ENCODE results near the gene SPSB1. TPM values are rescaled to one million over a fixed set of nuclear protein-coding genes. Genes with fewer than 3 reads are reported as not detected.

Gene SPSB1
- total RNA-seq (2022) (12.8 and 18.2 TPM in 2 replicates), Bru-seq, nascent RNA (percentile 61 among the genes with signal in this experiment), BruChase-seq, experiment 1, labeled RNA remaining after a 2-hour chase (percentile 65 among the genes with signal in this experiment), BruChase-seq, experiment 2, labeled RNA remaining after a 6-hour chase (percentile 67 among the genes with signal in this experiment)
- long read RNA-seq, transcript SPSB1-201 (3 exons, 3,120 nt), result major isoform, 7 of 19 reads
- long read RNA-seq, partial matches to known transcripts, result 0 of 19 reads
- long read RNA-seq, other reads (novel, unspliced or antisense), result 9 of 19 reads

DNA sequence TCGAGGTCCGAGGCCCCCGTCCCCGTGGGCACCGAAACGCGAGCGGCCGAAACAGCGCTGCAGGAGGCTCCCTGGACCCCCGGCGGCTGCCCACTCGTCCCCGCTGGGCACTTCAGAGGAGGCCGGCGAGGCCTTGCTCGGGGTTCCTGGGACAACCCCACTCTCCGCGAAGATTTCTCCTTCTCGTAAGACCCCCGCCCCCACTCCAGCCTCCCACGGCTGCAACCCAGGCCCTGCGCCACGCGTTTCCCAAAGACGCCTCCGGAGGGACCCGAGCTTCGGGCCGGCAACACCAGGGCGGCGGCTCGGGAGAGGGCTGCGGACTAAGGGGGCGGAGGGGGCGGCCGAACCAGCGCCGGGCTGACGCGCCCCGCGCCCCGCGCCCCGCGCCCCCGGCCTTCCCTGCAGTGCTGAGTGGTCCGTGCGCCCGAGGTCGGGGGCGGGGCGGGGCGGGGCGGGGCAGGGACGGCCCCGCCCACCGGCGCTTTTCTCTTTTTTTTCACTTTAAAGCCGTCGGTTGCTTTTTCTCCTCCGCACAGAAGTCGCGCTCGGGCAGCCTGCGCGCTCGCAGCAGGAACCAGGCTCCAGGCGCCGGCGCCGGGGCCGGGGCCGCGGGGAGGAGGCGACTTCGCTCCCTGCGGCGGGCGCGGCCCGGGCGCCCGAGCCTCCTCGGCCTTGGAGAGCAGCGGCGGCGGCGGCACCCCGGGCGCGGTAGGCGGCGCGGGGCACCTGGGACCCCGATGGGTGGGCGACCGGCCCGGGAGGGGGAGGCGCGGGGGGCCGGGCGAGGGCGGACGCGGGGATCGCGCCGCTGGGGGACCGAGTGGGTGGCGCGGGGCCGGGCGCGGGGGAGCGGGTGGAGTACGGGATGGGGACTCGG lies at the start of gene SPSB1:
TSS of gene SPSB1 (plus strand) at position 534 of the 880 bp plus-strand sequence. CDS start 62,998 bp downstream, outside the sequence.
- H3K9me3 ChIP-seq, result peaks cover 10% of the 10 kb centered on the region
- H3K4me3 ChIP-seq (ENCODE audit: low read depth, low read length), result peak within 1 kb of the TSS; percentile 63
- no peaks in the 10 kb centered on the region; the same call in 1 of the 2 replicates for H3K36me3 ChIP-seq (ENCODE audit: control insufficient read depth, insufficient read depth, low read length)
- TF ChIP-seq, protein P1, sequence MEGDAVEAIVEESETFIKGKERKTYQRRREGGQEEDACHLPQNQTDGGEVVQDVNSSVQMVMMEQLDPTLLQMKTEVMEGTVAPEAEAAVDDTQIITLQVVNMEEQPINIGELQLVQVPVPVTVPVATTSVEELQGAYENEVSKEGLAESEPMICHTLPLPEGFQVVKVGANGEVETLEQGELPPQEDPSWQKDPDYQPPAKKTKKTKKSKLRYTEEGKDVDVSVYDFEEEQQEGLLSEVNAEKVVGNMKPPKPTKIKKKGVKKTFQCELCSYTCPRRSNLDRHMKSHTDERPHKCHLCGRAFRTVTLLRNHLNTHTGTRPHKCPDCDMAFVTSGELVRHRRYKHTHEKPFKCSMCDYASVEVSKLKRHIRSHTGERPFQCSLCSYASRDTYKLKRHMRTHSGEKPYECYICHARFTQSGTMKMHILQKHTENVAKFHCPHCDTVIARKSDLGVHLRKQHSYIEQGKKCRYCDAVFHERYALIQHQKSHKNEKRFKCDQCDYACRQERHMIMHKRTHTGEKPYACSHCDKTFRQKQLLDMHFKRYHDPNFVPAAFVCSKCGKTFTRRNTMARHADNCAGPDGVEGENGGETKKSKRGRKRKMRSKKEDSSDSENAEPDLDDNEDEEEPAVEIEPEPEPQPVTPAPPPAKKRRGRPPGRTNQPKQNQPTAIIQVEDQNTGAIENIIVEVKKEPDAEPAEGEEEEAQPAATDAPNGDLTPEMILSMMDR (IDR thresholded peaks at IDR 0.05; ENCODE audit: insufficient read depth in 1 of 2, low read depth in 1 of 2, low read length in 1 of 2, severe bottlenecking in 1 of 2, unreplicated experiment in 1 of 2), result no peak
- H3K27me3 ChIP-seq (replicated peaks; ENCODE audit: control insufficient read depth, insufficient read depth, low read length), result no peaks in the 10 kb centered on the region
- Mint-ChIP-seq H3K27ac (ENCODE audit: unreplicated experiment) (no peak within 1 kb of the TSS), H3K36me3 (ENCODE audit: insufficient read depth, unreplicated experiment) (peaks cover 5% of the 10 kb centered on the region), H3K4me1 (ENCODE audit: low read depth, unreplicated experiment) (peaks cover 6% of the 10 kb centered on the region), H3K9me3 (ENCODE audit: unreplicated experiment) (peaks cover 9% of the 10 kb centered on the region), H3K27me3 (ENCODE audit: insufficient read depth, unreplicated experiment) (no peaks in the 10 kb centered on the region), H3K4me3 (ENCODE audit: unreplicated experiment) (peak within 1 kb of the TSS; percentile 63)
- intact Hi-C loops (cut with micrococcal nuclease; ENCODE audit: unreplicated experiment), result loop anchor here (5.0 kb wide), 1 partner anchor 145 kb away; no protein-coding TSS in a partner anchor
- DNase-seq, result peak; percentile 64 to 67
- H3K4me1 ChIP-seq, result peaks cover 36% of the 10 kb centered on the region
- ChIA-PET POLR2A (interaction anchor here (0.6 kb wide), 1 partner anchor 187 kb away, joined by 3 read pairs; no protein-coding TSS in a partner anchor), CTCF (interaction anchor here (1.0 to 1.3 kb wide), 2 partner anchors 26 to 43 kb away, joined by 3 read pairs; no protein-coding TSS in a partner anchor)
- no TSS peak for BruUV-seq (replicated peaks)

DNA sequence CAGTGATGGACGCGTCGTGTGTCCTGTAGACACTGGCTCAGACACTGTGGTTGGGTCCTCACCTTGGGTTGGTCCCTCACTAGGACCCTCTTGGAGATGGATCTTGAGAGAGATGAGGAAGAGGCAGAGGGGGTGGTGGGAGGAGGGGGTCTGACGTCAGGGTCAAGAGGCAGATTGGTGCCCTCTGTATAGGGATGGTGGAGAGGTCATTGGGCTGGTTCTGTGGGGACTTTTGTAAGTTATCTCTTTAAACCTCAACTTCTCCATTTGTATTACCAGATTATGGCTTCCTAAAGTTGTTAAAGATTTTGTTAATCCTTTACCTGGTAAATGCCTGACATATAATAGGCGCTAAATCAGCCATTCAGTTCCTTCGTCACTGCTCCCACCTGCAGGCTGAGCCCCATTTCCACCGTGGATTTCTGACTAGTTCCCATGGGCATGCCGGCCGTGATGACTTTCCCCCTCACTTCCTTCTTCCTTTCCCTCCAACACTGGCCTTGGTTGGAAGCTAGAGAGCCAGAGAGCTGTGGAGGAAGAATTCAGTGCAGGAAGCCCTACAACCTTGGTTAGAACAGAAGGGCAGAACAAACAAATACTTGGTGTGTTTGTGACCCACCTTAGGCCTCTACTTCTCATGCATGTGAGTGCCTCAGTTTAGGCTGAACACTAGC lies 49.5 kb upstream of the SPSB1 start:
- no TSS peak for BruUV-seq (replicated peaks)
- ChIA-PET CTCF (no interaction called here), POLR2A (no interaction called here)
- H3K9me3 Mint-ChIP-seq (ENCODE audit: unreplicated experiment), result no peaks in the 10 kb centered on the region
- TF ChIP-seq, protein P1 (IDR thresholded peaks at IDR 0.05; ENCODE audit: insufficient read depth in 1 of 2, low read depth in 1 of 2, low read length in 1 of 2, severe bottlenecking in 1 of 2, unreplicated experiment in 1 of 2), result no peak
- no peaks in the 10 kb centered on the region for H3K4me1 ChIP-seq
- DNase-seq, result no peak
- intact Hi-C loops (cut with micrococcal nuclease; ENCODE audit: unreplicated experiment), result no loop called here
- no peak overlapping the region for H3K4me3 Mint-ChIP-seq (ENCODE audit: unreplicated experiment)
- no peak overlapping the region for H3K27ac Mint-ChIP-seq (ENCODE audit: unreplicated experiment)
- H3K4me3 ChIP-seq (ENCODE audit: low read depth, low read length), result no peak overlapping the region
- no peaks in the 10 kb centered on the region for H3K9me3 ChIP-seq
- no peaks in the 10 kb centered on the region for H3K36me3 Mint-ChIP-seq (ENCODE audit: insufficient read depth, unreplicated experiment)
- H3K27me3 Mint-ChIP-seq (ENCODE audit: insufficient read depth, unreplicated experiment), result no peaks in the 10 kb centered on the region
- H3K27me3 ChIP-seq (replicated peaks; ENCODE audit: control insufficient read depth, insufficient read depth, low read length), result no peaks in the 10 kb centered on the region
- peaks cover 12% of the 10 kb centered on the region for H3K4me1 Mint-ChIP-seq (ENCODE audit: low read depth, unreplicated experiment)
- no peaks in the 10 kb centered on the region; the same call in 1 of the 2 replicates for H3K36me3 ChIP-seq (ENCODE audit: control insufficient read depth, insufficient read depth, low read length)

Data from Caco-2 (cell line).